Astrocyte (in vitro differentiated cells and primary cell): Measurements from ENCODE around the gene GCNA. TPM values are rescaled to one million over a fixed set of nuclear protein-coding genes. Genes with fewer than 3 reads are reported as not detected.

Experiments used
- DNase-seq: peaks from one replicate; pipeline ENCODE4 v3.0.0-alpha.2; 2010; ENCODE audit warnings: low read depth
- FAIRE-seq: peaks from 2 replicates; lab custom pipeline; 2011; peaks lifted over from hg19 to GRCh38; lab: Jason Lieb, UNC
- H2AFZ ChIP-seq: 2 replicates; pipeline ENCODE4 v1.6.0; 2012; ENCODE audit warnings: low read depth, low read length, inconsistent platforms
- H3K27ac ChIP-seq: 2 replicates; pipeline ENCODE4 v1.5.1; 2011; ENCODE audit warnings: low read depth, low read length, inconsistent platforms
- H3K27me3 ChIP-seq: 2 replicates; pipeline ENCODE4 v1.6.0; 2011; ENCODE audit warnings: low read length, inconsistent platforms; ENCODE audit not compliant: insufficient read depth
- H3K36me3 ChIP-seq: 2 replicates; pipeline ENCODE4 v1.5.1; 2011; ENCODE audit warnings: low read length, inconsistent platforms; ENCODE audit not compliant: insufficient read depth
- H3K4me1 ChIP-seq: 2 replicates; pipeline ENCODE4 v1.5.1; 2011; ENCODE audit warnings: low read length, inconsistent platforms; ENCODE audit not compliant: insufficient read depth
- H3K4me2 ChIP-seq: 2 replicates; pipeline ENCODE4 v1.6.0; 2012; ENCODE audit warnings: low read length, inconsistent platforms
- H3K4me3 ChIP-seq: 2 replicates; pipeline ENCODE4 v1.5.1; 2011; ENCODE audit warnings: low read depth, mild to moderate bottlenecking, low read length, inconsistent platforms; ENCODE audit not compliant: insufficient read depth
- H3K79me2 ChIP-seq: 2 replicates; pipeline ENCODE4 v1.6.0; 2012; ENCODE audit warnings: mild to moderate bottlenecking, low read length, inconsistent platforms; ENCODE audit not compliant: insufficient read depth
- H3K9ac ChIP-seq: 2 replicates; pipeline ENCODE4 v1.6.0; 2012; ENCODE audit warnings: mild to moderate bottlenecking, low read length, inconsistent platforms
- H3K9me3 ChIP-seq: 2 replicates; pipeline ENCODE4 v1.5.1; 2012; ENCODE audit warnings: low read depth, mild to moderate bottlenecking, low read length, inconsistent platforms; ENCODE audit not compliant: insufficient read depth
- H4K20me1 ChIP-seq: 2 replicates; pipeline ENCODE4 v1.6.0; 2012; ENCODE audit warnings: low read length, inconsistent platforms; ENCODE audit not compliant: insufficient read depth
- H3K27ac Mint-ChIP-seq: one replicate; pipeline ENCODE4 v1.8.0; 2021; ENCODE audit warnings: mild to moderate bottlenecking, mixed read lengths; ENCODE audit not compliant: unreplicated experiment
- H3K27me3 Mint-ChIP-seq: one replicate; pipeline ENCODE4 v1.8.0; 2021; ENCODE audit warnings: low read depth, mixed read lengths; ENCODE audit not compliant: unreplicated experiment
- H3K36me3 Mint-ChIP-seq: one replicate; pipeline ENCODE4 v1.8.0; 2021; ENCODE audit warnings: low read depth, mixed read lengths; ENCODE audit not compliant: unreplicated experiment
- H3K4me1 Mint-ChIP-seq: one replicate; pipeline ENCODE4 v1.8.0; 2021; ENCODE audit warnings: low read depth, mixed read lengths; ENCODE audit not compliant: unreplicated experiment
- H3K4me3 Mint-ChIP-seq: one replicate; pipeline ENCODE4 v1.8.0; 2021; ENCODE audit warnings: mild to moderate bottlenecking, moderate library complexity, mixed read lengths; ENCODE audit not compliant: unreplicated experiment
- H3K9me3 Mint-ChIP-seq: one replicate; pipeline ENCODE4 v1.8.0; 2021; ENCODE audit warnings: mild to moderate bottlenecking, mixed read lengths; ENCODE audit not compliant: unreplicated experiment
- EZH2 ChIP-seq: IDR thresholded peaks from 2 replicates; pipeline ENCODE4 v1.6.1; 2012; ENCODE audit warnings: mild to moderate bottlenecking, low read length, inconsistent platforms; ENCODE audit not compliant: insufficient read depth
- total RNA-seq: library from RNA; stranded (reverse); gene quantifications from 2 replicates; pipeline ENCODE4 v1.2.1, GENCODE V29; 2021
- TF ChIP-seq, protein P1 (sequence below): IDR thresholded peaks from 2 replicates; pipeline ENCODE4 v1.5.1; 2011; ENCODE audit warnings: low read depth, mild to moderate bottlenecking, inconsistent platforms, low read length, moderate library complexity; ENCODE audit not compliant: insufficient read depth

The GCNA gene
- total RNA-seq, 1 donor from 2014 or later, result 2.2 TPM

DNA sequence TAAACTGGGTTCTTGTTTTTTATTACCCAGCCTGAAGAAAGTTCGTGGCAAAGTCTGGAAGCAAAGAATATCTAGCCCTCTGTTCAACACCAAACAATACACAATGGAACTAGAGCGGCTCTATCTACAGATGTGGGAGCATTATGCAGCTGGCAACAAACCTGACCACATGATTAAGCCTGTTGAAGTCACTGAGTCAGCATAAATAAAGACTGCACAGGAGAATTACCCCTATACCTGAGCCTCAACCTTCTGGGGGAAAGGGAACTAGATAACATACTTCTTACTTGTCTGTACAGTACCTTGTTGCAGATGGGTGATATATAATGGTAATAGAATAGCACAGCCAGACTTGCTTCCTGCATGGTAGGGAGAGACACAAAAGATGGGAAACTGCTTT lies 4.6 kb upstream of the GCNA start:
- peaks cover 3% of the 10 kb centered on the region for H3K4me1 Mint-ChIP-seq
- Histone ChIP-seq H3K27ac (no peak overlapping the region), H3K9ac (no peak overlapping the region), H3K4me3 (no peak overlapping the region), H3K79me2 (no peaks in the 10 kb centered on the region), H4K20me1 (peaks cover 13% of the 10 kb centered on the region), H3K4me2 (no peak overlapping the region), H3K4me1 (peaks cover 5% of the 10 kb centered on the region), H3K36me3 (peaks cover 30% of the 10 kb centered on the region), H3K9me3 (no peaks in the 10 kb centered on the region), H2AFZ (no peak overlapping the region), H3K27me3 (no peaks in the 10 kb centered on the region)
- DNase-seq (no peak), FAIRE-seq (no peak)
- no peak overlapping the region for H3K4me3 Mint-ChIP-seq
- H3K27me3 Mint-ChIP-seq, result no peaks in the 10 kb centered on the region
- H3K9me3 Mint-ChIP-seq, result no peaks in the 10 kb centered on the region
- TF ChIP-seq EZH2, result no peak
- TF ChIP-seq, protein P1, sequence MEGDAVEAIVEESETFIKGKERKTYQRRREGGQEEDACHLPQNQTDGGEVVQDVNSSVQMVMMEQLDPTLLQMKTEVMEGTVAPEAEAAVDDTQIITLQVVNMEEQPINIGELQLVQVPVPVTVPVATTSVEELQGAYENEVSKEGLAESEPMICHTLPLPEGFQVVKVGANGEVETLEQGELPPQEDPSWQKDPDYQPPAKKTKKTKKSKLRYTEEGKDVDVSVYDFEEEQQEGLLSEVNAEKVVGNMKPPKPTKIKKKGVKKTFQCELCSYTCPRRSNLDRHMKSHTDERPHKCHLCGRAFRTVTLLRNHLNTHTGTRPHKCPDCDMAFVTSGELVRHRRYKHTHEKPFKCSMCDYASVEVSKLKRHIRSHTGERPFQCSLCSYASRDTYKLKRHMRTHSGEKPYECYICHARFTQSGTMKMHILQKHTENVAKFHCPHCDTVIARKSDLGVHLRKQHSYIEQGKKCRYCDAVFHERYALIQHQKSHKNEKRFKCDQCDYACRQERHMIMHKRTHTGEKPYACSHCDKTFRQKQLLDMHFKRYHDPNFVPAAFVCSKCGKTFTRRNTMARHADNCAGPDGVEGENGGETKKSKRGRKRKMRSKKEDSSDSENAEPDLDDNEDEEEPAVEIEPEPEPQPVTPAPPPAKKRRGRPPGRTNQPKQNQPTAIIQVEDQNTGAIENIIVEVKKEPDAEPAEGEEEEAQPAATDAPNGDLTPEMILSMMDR, result no peak
- H3K36me3 Mint-ChIP-seq, result peaks cover 6% of the 10 kb centered on the region
- H3K27ac Mint-ChIP-seq, result no peak overlapping the region

DNA sequence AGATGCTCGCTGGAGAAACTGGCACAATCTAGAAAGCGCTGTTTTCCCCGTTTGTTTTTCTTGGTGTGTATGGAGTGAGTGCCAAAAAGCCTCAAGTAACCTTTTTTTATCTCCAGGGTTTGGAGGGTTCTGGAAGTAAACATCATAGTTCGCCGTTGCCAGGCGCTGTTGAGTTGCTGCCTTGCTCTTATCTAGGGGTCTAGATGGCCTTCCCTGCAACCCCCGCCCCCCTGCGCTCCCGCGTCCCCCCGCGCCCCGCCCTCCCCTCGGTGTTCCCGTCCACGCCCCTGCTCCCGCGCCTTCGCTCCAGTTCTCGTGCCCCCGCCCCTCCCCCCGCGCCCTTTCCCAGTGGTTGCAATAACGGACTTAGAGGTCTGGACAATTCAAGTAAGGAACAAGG lies 555 bp upstream of the GCNA start:
- Histone ChIP-seq H2AFZ (no peak overlapping the region), H3K9me3 (no peaks in the 10 kb centered on the region), H3K4me3 (no peak overlapping the region), H3K4me1 (peaks cover 5% of the 10 kb centered on the region), H3K27ac (no peak overlapping the region), H3K4me2 (no peak overlapping the region), H3K36me3 (peaks cover 20% of the 10 kb centered on the region), H3K27me3 (no peaks in the 10 kb centered on the region), H3K9ac (no peak overlapping the region), H3K79me2 (no peaks in the 10 kb centered on the region), H4K20me1 (peaks cover 13% of the 10 kb centered on the region)
- peaks cover 6% of the 10 kb centered on the region for H3K4me1 Mint-ChIP-seq
- DNase-seq (no peak), FAIRE-seq (no peak)
- H3K27ac Mint-ChIP-seq, result no peak overlapping the region
- no peaks in the 10 kb centered on the region for H3K27me3 Mint-ChIP-seq
- H3K36me3 Mint-ChIP-seq, result peaks cover 6% of the 10 kb centered on the region
- H3K9me3 Mint-ChIP-seq, result no peaks in the 10 kb centered on the region
- no peak for TF ChIP-seq EZH2
- TF ChIP-seq, protein P1, result no peak
- no peak overlapping the region for H3K4me3 Mint-ChIP-seq

DNA sequence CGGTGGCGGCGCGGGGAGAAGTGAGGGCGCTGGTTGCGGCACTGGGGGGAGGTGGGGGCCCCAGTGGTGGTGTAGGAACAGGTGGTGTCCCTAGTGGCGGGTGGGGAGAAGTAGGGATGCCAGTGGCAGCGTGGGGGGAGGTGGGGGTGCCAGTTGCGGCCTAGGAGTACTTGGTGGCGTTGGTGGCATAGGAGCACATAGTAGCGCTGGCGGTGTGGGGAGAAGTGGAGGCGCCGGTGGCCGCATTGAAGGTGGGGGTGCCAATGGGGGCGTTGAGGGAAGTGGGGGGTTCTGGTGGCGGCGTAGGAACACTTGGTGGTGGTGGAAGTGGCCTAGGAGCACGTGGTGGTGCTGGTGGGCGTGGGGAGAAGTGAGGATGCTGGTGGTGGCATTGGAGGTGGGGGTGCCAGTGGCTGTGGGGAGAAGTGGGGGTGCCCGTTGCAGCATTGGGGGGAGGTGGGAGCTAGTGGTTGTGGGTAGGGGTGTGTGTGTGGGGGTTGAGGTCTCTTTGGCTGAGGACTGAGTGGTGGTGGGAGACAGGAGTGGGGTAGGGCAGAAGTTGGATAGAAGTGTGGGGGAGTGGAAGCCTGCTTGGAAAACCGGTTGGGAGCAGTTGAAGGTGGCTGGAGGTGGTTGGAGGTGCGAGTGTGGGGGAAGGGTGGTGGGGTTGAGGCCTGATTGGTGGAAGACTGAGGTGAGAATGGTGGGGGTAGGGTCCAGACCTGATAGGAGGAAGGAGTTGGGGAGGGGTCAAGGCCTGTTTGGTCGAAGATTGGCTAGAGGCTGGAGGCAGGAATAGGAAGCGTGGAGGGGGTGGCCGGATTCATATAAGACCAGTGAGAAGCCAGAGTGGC lies 1.1 kb downstream of the GCNA start:
- TF ChIP-seq EZH2, result no peak
- TF ChIP-seq, protein P1, result no peak
- FAIRE-seq (no peak), DNase-seq (no peak)
- Mint-ChIP-seq H3K36me3 (peaks cover 5% of the 10 kb centered on the region), H3K4me1 (peaks cover 4% of the 10 kb centered on the region), H3K27ac (no peak overlapping the region), H3K9me3 (no peaks in the 10 kb centered on the region), H3K27me3 (no peaks in the 10 kb centered on the region), H3K4me3 (no peak overlapping the region)
- peaks cover 11% of the 10 kb centered on the region for H3K36me3 ChIP-seq
- H3K4me2 ChIP-seq, result no peak overlapping the region
- H3K27me3 ChIP-seq, result no peaks in the 10 kb centered on the region
- H3K27ac ChIP-seq, result no peak overlapping the region
- no peak overlapping the region for H3K4me3 ChIP-seq
- no peaks in the 10 kb centered on the region for H4K20me1 ChIP-seq
- H3K79me2 ChIP-seq, result no peaks in the 10 kb centered on the region
- H3K9ac ChIP-seq, result no peak overlapping the region
- no peak overlapping the region for H2AFZ ChIP-seq
- H3K4me1 ChIP-seq, result no peaks in the 10 kb centered on the region
- no peaks in the 10 kb centered on the region for H3K9me3 ChIP-seq
